NCI-H2196 (cell line): ENCODE data around the gene GZMH.
"Not testable (repeated sequence)": the region's sequence is repeated elsewhere in the genome, so short reads cannot be mapped to it uniquely, and the experiment has no call there.

Experiments
- DNase-seq: peaks from one replicate; lab custom pipeline; 2025; ENCODE audit not compliant: unreplicated experiment; lab: John Stamatoyannopoulos, UW

Gene GZMH

GRCh38 chr14:24595073-24595808 lies 14.2 kb downstream of the GZMH start:
- DNase-seq: no peak

- DNase-seq: not testable (repeated sequence)
These were observed 18.5 kb downstream of the GZMH start for GRCh38 chr14:24591004-24591403.

GRCh38 chr14:24584402-24584801 lies 25.1 kb downstream of the GZMH start:
- DNase-seq: not testable (repeated sequence)

- DNase-seq: no peak
These were observed 30.9 kb downstream of the GZMH start for GRCh38 chr14:24578558-24578957.

- DNase-seq: no peak
These were observed 32.7 kb downstream of the GZMH start for GRCh38 chr14:24576771-24577170.

GRCh38 chr14:24576182-24576581 lies 33.3 kb downstream of the GZMH start, which contains the start of gene CTSG:
CTSG (minus strand) TSS chr14:24576250; CDS start chr14:24576223, 27 bp downstream.
- no peak for DNase-seq

GRCh38 chr14:24574206-24574774 lies 35.2 kb downstream of the GZMH start:
- no peak for DNase-seq

GRCh38 chr14:24566318-24566717 lies 43.2 kb downstream of the GZMH start:
- DNase-seq: no peak

GRCh38 chr14:24565766-24566165 lies 43.7 kb downstream of the GZMH start:
- DNase-seq: no peak

- DNase-seq: no peak
These were observed 46.0 kb downstream of the GZMH start for GRCh38 chr14:24563505-24563904.

GRCh38 chr14:24556756-24557155 lies 52.7 kb downstream of the GZMH start:
- DNase-seq: no peak
